Measurements from ENCODE around the gene NARS2.
A peak's percentile ranks its signal among the peaks of the same experiment; 100 is the strongest.
"Not testable (repeated sequence)": the region's sequence is repeated elsewhere in the genome, so short reads cannot be mapped to it uniquely, and the experiment has no call there.

NARS2 gene

GRCh38 chr11:78574386-78575381 lies at the start of gene NARS2:
TSS of gene NARS2 (minus strand) at chr11:78574864. CDS start at chr11:78574488, 376 bp downstream.
- peak; percentile 97 for DNase-seq

GRCh38 chr11:78622666-78623065 lies 48.0 kb upstream of the NARS2 start:
- DNase-seq = no peak

- DNase-seq = no peak
Observed at GRCh38 chr11:78620159-78620558, 45.5 kb upstream of the NARS2 start.

GRCh38 chr11:78615724-78616123 lies 41.1 kb upstream of the NARS2 start:
- DNase-seq = no peak

GRCh38 chr11:78613378-78613813 lies 38.7 kb upstream of the NARS2 start:
- DNase-seq = no peak

GRCh38 chr11:78612721-78613377 lies 38.2 kb upstream of the NARS2 start:
- no peak for DNase-seq

GRCh38 chr11:78609321-78609720 lies 34.7 kb upstream of the NARS2 start:
- DNase-seq = not testable (repeated sequence)

GRCh38 chr11:78607696-78608095 lies 33.0 kb upstream of the NARS2 start:
- no peak for DNase-seq

GRCh38 chr11:78606667-78607066 lies 32.0 kb upstream of the NARS2 start:
- no peak for DNase-seq

- DNase-seq = no peak
Observed at GRCh38 chr11:78605296-78605695, 30.6 kb upstream of the NARS2 start.

- DNase-seq = no peak
Observed at GRCh38 chr11:78603792-78604191, 29.1 kb upstream of the NARS2 start.

- DNase-seq = not testable (repeated sequence)
Observed at GRCh38 chr11:78602771-78603170, 28.1 kb upstream of the NARS2 start.

GRCh38 chr11:78601066-78601465 lies 26.4 kb upstream of the NARS2 start:
- DNase-seq = not testable (repeated sequence)

GRCh38 chr11:78597579-78597978 lies 22.9 kb upstream of the NARS2 start:
- DNase-seq = not testable (repeated sequence)

GRCh38 chr11:78595436-78596130 lies 20.9 kb upstream of the NARS2 start:
- DNase-seq = no peak

GRCh38 chr11:78594814-78595213 lies 20.1 kb upstream of the NARS2 start:
- DNase-seq = no peak

- DNase-seq = no peak
Observed at GRCh38 chr11:78588517-78588916, 13.9 kb upstream of the NARS2 start.

- DNase-seq = no peak
Observed at GRCh38 chr11:78587446-78587845, 12.8 kb upstream of the NARS2 start.

- DNase-seq = no peak
Observed at GRCh38 chr11:78586452-78587046, 11.9 kb upstream of the NARS2 start.

GRCh38 chr11:78583889-78584288 lies 9.2 kb upstream of the NARS2 start:
- no peak for DNase-seq

- DNase-seq = no peak
Observed at GRCh38 chr11:78577495-78577894, 2.8 kb upstream of the NARS2 start.

- no peak for DNase-seq
Observed at GRCh38 chr11:78576549-78577097, 2.0 kb upstream of the NARS2 start.

GRCh38 chr11:78575478-78575877 lies 814 bp upstream of the NARS2 start:
- DNase-seq = no peak
